GM12872 (cell line): ENCODE measurements around the gene MAN2B2.

Source experiments
- CTCF ChIP-seq: IDR thresholded peaks from 3 replicates; pipeline ENCODE4 v1.5.1; 2011; ENCODE audit warnings: low read depth, mild to moderate bottlenecking, low read length, moderate library complexity; ENCODE audit not compliant: insufficient read depth

MAN2B2 gene

GRCh38 chr4:6612961-6613675 lies 38.1 kb downstream of the MAN2B2 start:
- TF ChIP-seq CTCF: no peak

- TF ChIP-seq CTCF: no peak
Observed at GRCh38 chr4:6613676-6614651, 39.0 kb downstream of the MAN2B2 start.

GRCh38 chr4:6614701-6615230 lies 39.8 kb downstream of the MAN2B2 start:
- TF ChIP-seq CTCF: no peak

- no peak for TF ChIP-seq CTCF
Observed at GRCh38 chr4:6616087-6616995, 41.4 kb downstream of the MAN2B2 start.

- no peak for TF ChIP-seq CTCF
Observed at GRCh38 chr4:6617246-6617645, 42.3 kb downstream of the MAN2B2 start.

GRCh38 chr4:6618386-6619115 lies 43.6 kb downstream of the MAN2B2 start:
- no peak for TF ChIP-seq CTCF
